Measurements from ENCODE around the gene GATAD2A. TPM values are rescaled to one million over a fixed set of nuclear protein-coding genes. Genes with fewer than 3 reads are reported as not detected.

The GATAD2A gene
- total and polyA plus RNA-seq, 2 of the 8 experiments (the other 6 are each of a cell fraction or from before 2014, with no cell fraction given) = 38.4 to 205 TPM

DNA sequence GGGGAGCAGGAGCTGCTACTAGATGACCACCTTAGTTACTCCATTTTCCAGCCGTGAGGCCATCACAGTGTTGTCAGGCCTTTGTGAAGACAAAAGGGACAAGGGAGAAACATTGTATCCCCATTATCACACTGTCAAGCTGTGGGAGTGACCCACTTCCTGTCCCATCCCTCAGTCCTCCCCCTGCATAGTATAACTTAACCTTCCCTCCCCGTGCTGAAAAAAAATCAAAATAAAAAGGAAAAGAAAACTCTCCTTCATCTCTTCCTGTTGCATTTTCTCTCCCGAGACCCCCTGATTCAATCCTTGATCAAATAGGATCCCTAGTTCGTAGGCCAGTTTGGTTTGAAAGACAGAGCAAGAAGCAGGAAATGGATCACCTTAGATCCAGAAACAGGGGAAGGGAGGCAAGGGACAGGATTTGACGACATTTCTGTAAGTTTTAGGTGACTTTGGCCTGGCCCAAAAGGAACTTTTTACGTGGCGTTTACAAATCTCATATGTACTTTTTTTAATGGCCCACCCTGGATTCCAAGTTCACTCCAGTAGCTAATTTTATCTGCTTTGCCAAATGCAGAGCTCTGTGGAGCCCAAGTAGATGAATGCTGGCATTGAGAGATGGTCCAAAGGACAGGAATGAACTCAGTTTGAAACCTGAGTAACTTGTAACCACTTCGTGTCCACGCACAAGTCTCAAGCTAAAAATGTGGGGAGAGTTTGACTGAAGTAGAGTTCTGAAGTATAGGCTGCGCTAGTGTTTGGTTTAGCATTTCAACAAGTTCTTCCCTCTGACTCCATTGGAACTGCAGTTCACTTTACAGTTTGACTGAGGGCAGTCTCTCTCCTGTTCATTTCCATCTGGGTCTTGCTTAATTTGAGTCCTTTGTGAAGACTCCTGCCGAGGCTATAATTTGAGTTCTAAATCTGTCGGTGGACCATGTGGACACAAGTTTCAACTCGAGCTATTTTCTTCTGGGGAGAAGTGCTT, 16.6 kb upstream of the GATAD2A start:
- Histone ChIP-seq H4K20me1 (replicated peaks in 1 of 2; ENCODE audit: control insufficient read depth in 1 of 2, insufficient read depth in 2 of 2, low read length in 2 of 2) (no peaks in the 10 kb centered on the region), H2AFZ (ENCODE audit: low read length) (no peak overlapping the region), H2BK15ac (ENCODE audit: low read length) (no peak overlapping the region), H3K9ac (replicated peaks in 1 of 4; ENCODE audit: extremely low read depth in 1 of 4, low read depth in 3 of 4, low read length in 3 of 4) (no peak overlapping the region; a peak in 2 of 7 replicates), H4K8ac (ENCODE audit: extremely low read depth, insufficient read depth, low read length) (no peak overlapping the region; the same call in 1 of the 2 replicates), H2BK5ac (ENCODE audit: low read depth, low read length) (peak overlapping the region; percentile 61; the same call in 1 of the 2 replicates), H3K4me1 (replicated peaks in 1 of 4; ENCODE audit: control insufficient read depth in 3 of 4, insufficient read depth in 4 of 4, low read length in 3 of 4) (peaks cover 4 to 9% (median 6%) of the 10 kb centered on the region in 4 experiments; a peak in 6 of 7 replicates), H3K4me3 (ENCODE audit: extremely low read depth in 1 of 4, insufficient read depth in 2 of 4, low read depth in 3 of 4, low read length in 4 of 4) (no peak overlapping the region), H3K18ac (ENCODE audit: extremely low read depth, low read length) (peak overlapping the region; percentile 9; the same call in 1 of the 2 replicates), H3K23ac (ENCODE audit: insufficient read length) (no peak overlapping the region), H3K36me3 (ENCODE audit: control insufficient read depth in 2 of 4, insufficient read depth in 4 of 4, low read length in 3 of 4) (no peaks in the 10 kb centered on the region), H3K79me1 (ENCODE audit: low read depth, low read length) (peaks cover 7% of the 10 kb centered on the region), H2BK12ac (ENCODE audit: low read depth, low read length) (no peak overlapping the region), H3K4me2 (ENCODE audit: insufficient read depth in 1 of 2, low read depth in 2 of 2, low read length in 2 of 2) (peak overlapping the region in 1 of 2 experiments; percentile 22; a peak in 1 of 4 replicates), H3K14ac (ENCODE audit: insufficient read length) (no peak overlapping the region), H3K23me2 (ENCODE audit: low read depth, low read length) (no peaks in the 10 kb centered on the region; the same call in 1 of the 2 replicates), H3K56ac (replicated peaks; ENCODE audit: insufficient read length, low read depth, low read length) (no peak overlapping the region), H3K27ac (ENCODE audit: low read depth, low read length) (no peak overlapping the region), H3K27me3 (replicated peaks in 1 of 4; ENCODE audit: control insufficient read depth in 3 of 4, extremely low read depth in 1 of 4, insufficient read depth in 3 of 4, low read length in 3 of 4) (peaks cover 0 to 3% (median 3%) of the 10 kb centered on the region in 4 experiments; a peak in 2 of 7 replicates), H4K91ac (replicated peaks; ENCODE audit: insufficient read length, low read length) (no peak overlapping the region), H3K79me2 (ENCODE audit: control insufficient read depth in 1 of 2, insufficient read depth in 2 of 2, low read length in 2 of 2) (peaks cover 0 to 41% of the 10 kb centered on the region in 2 experiments; a peak in 3 of 4 replicates), H2AK5ac (ENCODE audit: low read depth, low read length) (no peak overlapping the region), H3K4ac (replicated peaks; ENCODE audit: insufficient read length, low read depth, low read length) (no peak overlapping the region), H4K5ac (ENCODE audit: insufficient read length, low read depth, low read length) (no peak overlapping the region), H2BK120ac (replicated peaks; ENCODE audit: low read depth, low read length) (no peak overlapping the region), H3K9me3 (ENCODE audit: insufficient read depth in 2 of 2, low read depth in 1 of 2, low read length in 1 of 2) (no peaks in the 10 kb centered on the region), H2BK20ac (ENCODE audit: low read length) (no peak overlapping the region)
- DNase-seq (ENCODE audit: low read depth in 1 of 2, low spot score in 2 of 2) (no peak), FAIRE-seq (no peak)
- POLR2A ChIA-PET (ENCODE audit: partially characterized antibody) = interaction anchor here (0.9 to 2.0 kb wide), 7 partner anchors 13 to 127 kb away, joined by 3 to 11 read pairs (median 4); partner anchors contain the start of genes GATAD2A and NDUFA13
- CTCF ChIA-PET (ENCODE audit: partially characterized antibody) = interaction anchor here (0.6 to 2.0 kb wide), 8 partner anchors 9 to 102 kb away, joined by 3 to 7 read pairs (median 4); no protein-coding TSS in a partner anchor
- 92% methylated on average over 13 of the region's 13 CpGs; no CpG with 5 or more reads in 1 of the 2 experiments for WGBS, 2 experiments (ENCODE audit: extremely low coverage in 1 of 2, insufficient coverage in 1 of 2, insufficient read length in 1 of 2, insufficient replicate concordance in 2 of 2, low coverage in 1 of 2, low lambda C conversion rate in 2 of 2, missing lambda C conversion rate in 1 of 2)
- TF ChIP-seq SP4 (IDR thresholded peaks at IDR 0.05; ENCODE audit: low read length) = no peak
- TF ChIP-seq NRF1 (IDR thresholded peaks at IDR 0.05; ENCODE audit: low read depth, low read length) = no peak
- TF ChIP-seq POLR2A (IDR thresholded peaks at IDR 0.05; ENCODE audit: control extremely low read depth in 1 of 2, low read depth in 2 of 2, low read length in 2 of 2) = no peak
- no peak for TF ChIP-seq CBX8 (IDR thresholded peaks at IDR 0.05; ENCODE audit: borderline replicate concordance, low read depth, low read length)
- no peak for TF ChIP-seq EP300 (IDR thresholded peaks at IDR 0.05; ENCODE audit: borderline replicate concordance in 1 of 2, low read depth in 2 of 2, low read length in 2 of 2)
- no peak for TF ChIP-seq EGR1 (IDR thresholded peaks at IDR 0.05; ENCODE audit: borderline replicate concordance, low read depth, low read length)
- TF ChIP-seq GABPA (IDR thresholded peaks at IDR 0.05; ENCODE audit: borderline replicate concordance, insufficient read depth, low read length) = no peak
- no peak for TF ChIP-seq ATF3 (IDR thresholded peaks at IDR 0.05; ENCODE audit: insufficient read depth, low read depth, low read length)
- TF ChIP-seq KDM1A (IDR thresholded peaks at IDR 0.05; ENCODE audit: borderline replicate concordance, low read length) = no peak
- no peak for TF ChIP-seq RBBP5 (IDR thresholded peaks at IDR 0.05; ENCODE audit: borderline replicate concordance, low read depth, low read length)

Measured in H1 (cell line).